ENCODE measurements around the gene ZMAT5. TPM values are rescaled to one million over a fixed set of nuclear protein-coding genes. Genes with fewer than 3 reads are reported as not detected.

ZMAT5 gene
- total and polyA plus RNA-seq, 9 of the 15 experiments (the other 6 are each of a cell fraction or from before 2014, with no cell fraction given), result 2.0 to 25.2 (median 11.9) TPM

GRCh38 chr22:29702931-29703501 lies 63.8 kb downstream of the ZMAT5 start:
- WGBS (ENCODE audit: insufficient coverage, low coverage, missing lambda C conversion rate), result 58% methylated on average over 7 of the region's 19 CpGs
- no peak for DNase-seq (ENCODE audit: extremely low read depth in 1 of 4, low spot score in 3 of 4)
- H3K4me1 ChIP-seq (replicated peaks in 1 of 2; ENCODE audit: control insufficient read depth in 2 of 2, insufficient read depth in 2 of 2, low read length in 2 of 2), result peaks cover 8 to 38% of the 10 kb centered on the region in 2 experiments; a peak in 4 of 5 replicates
- TF ChIP-seq MYC (IDR thresholded peaks at IDR 0.05; ENCODE audit: low read depth, low read length) (no peak), MYC (CRISPR knock-in tag; IDR thresholded peaks at IDR 0.05; ENCODE audit: borderline replicate concordance, low read depth) (no peak), CBX5 (IDR thresholded peaks at IDR 0.05; ENCODE audit: borderline replicate concordance, low read depth) (no peak), ZNF174 (CRISPR knock-in tag; IDR thresholded peaks at IDR 0.05) (no peak), MTA1 (IDR thresholded peaks at IDR 0.05; ENCODE audit: borderline replicate concordance) (no peak), KAT2B (IDR thresholded peaks at IDR 0.05; ENCODE audit: low read depth, low read length) (no peak), RAD21 (CRISPR knock-in tag; conservative IDR thresholded peaks at IDR 0.05 in 1 of 2, IDR thresholded peaks at IDR 0.05 in 1 of 2) (no peak), CHD1 (IDR thresholded peaks at IDR 0.05; ENCODE audit: low read length) (no peak), ATF1 (CRISPR knock-in tag; IDR thresholded peaks at IDR 0.05) (no peak), ATF1 (tag; IDR thresholded peaks at IDR 0.05) (no peak), TOE1 (IDR thresholded peaks at IDR 0.05; ENCODE audit: borderline replicate concordance) (no peak), TOE1 (CRISPR knock-in tag; IDR thresholded peaks at IDR 0.05; ENCODE audit: borderline replicate concordance, low read depth) (no peak), C11orf30 (IDR thresholded peaks at IDR 0.05; ENCODE audit: low read depth) (no peak), FOXA3 (CRISPR knock-in tag; conservative IDR thresholded peaks at IDR 0.05 in 1 of 2, IDR thresholded peaks at IDR 0.05 in 1 of 2) (no peak)
- H3K79me2 ChIP-seq (ENCODE audit: control insufficient read depth, insufficient read depth, low read length), result no peaks in the 10 kb centered on the region
- intact Hi-C loops (cut with micrococcal nuclease) (loop anchor here (5.0 kb wide), 1 partner anchor 384 kb away; no protein-coding TSS in a partner anchor), in situ Hi-C loops (cut with MboI) (no loop called here)
- no peak for FAIRE-seq
- H3K9ac ChIP-seq (ENCODE audit: insufficient read depth in 1 of 2, low read depth in 2 of 2, low read length in 2 of 2), result no peak overlapping the region
- H3K36me3 ChIP-seq (ENCODE audit: control insufficient read depth, insufficient read depth, low read length), result no peaks in the 10 kb centered on the region
- ATAC-seq, result no peak
- H3K9me1 ChIP-seq (ENCODE audit: control insufficient read depth, insufficient read depth, low read length), result no peaks in the 10 kb centered on the region
- ChIA-PET POLR2A (interaction anchor here (0.6 kb wide), 1 partner anchor 8 kb away, joined by 3 read pairs; no protein-coding TSS in a partner anchor), CTCF (ENCODE audit: low intra/inter-chr PET ratio) (interaction anchor here (2.4 kb wide), 1 partner anchor 386 kb away, joined by 16 read pairs; no protein-coding TSS in a partner anchor)
- H2AFZ ChIP-seq (ENCODE audit: low read depth, low read length), result no peak overlapping the region
- H3K27ac ChIP-seq (ENCODE audit: extremely low read depth, low read depth, low read length), result no peak overlapping the region
- no peaks in the 10 kb centered on the region for H3K9me3 ChIP-seq (replicated peaks; ENCODE audit: control insufficient read depth, insufficient read depth, low read depth, low read length)
- H4K20me1 ChIP-seq (replicated peaks; ENCODE audit: control insufficient read depth, insufficient read depth, low read length), result no peaks in the 10 kb centered on the region
- H3K4me3 ChIP-seq, result no peak overlapping the region
- H3K4me2 ChIP-seq (ENCODE audit: insufficient read depth, low read length), result no peak overlapping the region
- H3K27me3 ChIP-seq (ENCODE audit: control insufficient read depth in 2 of 2, insufficient read depth in 2 of 2, low read length in 2 of 2), result peaks cover 0 to 9% of the 10 kb centered on the region in 2 experiments; a peak in 1 of 5 replicates
- no TSS peak for BruUV-seq (replicated peaks)
